SK-N-SH (cell line): Measurements from ENCODE around the gene PSMD3. TPM values are rescaled to one million over a fixed set of nuclear protein-coding genes. Genes with fewer than 3 reads are reported as not detected.

Source experiments
- CTCF ChIA-PET: fragments of 300-600, 350-600 bp; formaldehyde crosslinking; extraction: SDS; loops from one replicate; lab custom pipeline; 2021; lab: Yijun Ruan, JAX
- POLR2A ChIA-PET: fragments of 350-600 bp; sonication (Branson Sonifier 250); formaldehyde crosslinking; extraction: SDS; loops from one replicate; lab custom pipeline; 2020; ENCODE audit warnings: antibody characterized with exemption, inconsistent platforms; lab: Yijun Ruan, JAX
- DNase-seq: peaks from one replicate; pipeline ENCODE4 v3.0.0; 2012
- H2AFZ ChIP-seq: fragments of 200-600 bp; sonication (generic); 2 replicates; pipeline ENCODE4 v1.8.1; 2016; ENCODE audit warnings: antibody characterized with exemption, mild to moderate bottlenecking, low read depth
- H3F3A ChIP-seq: fragments of 200-600 bp; sonication (generic); replicated peaks from 2 replicates; pipeline ENCODE3; 2016; ENCODE audit warnings: antibody characterized with exemption, mild to moderate bottlenecking; ENCODE audit not compliant: insufficient read depth
- H3K27ac ChIP-seq, 2 experiments: fragments of 200-500 bp in 1 of 2; fragments of 200-600 bp in 1 of 2; sonication (Bioruptor generic) in 1 of 2; sonication (generic), shearing (Covaris generic) in 1 of 2; 2 replicates each; pipeline versions ENCODE4 v1.5.1 to v1.6.1; 2014 to 2016; ENCODE audit warnings: low read depth in 2 of 2, inconsistent platforms in 1 of 2, low read length in 1 of 2, mild to moderate bottlenecking in 1 of 2, mixed read lengths in 1 of 2
- H3K27me3 ChIP-seq: fragments of 200-600 bp; sonication (generic), shearing (Covaris generic); 2 replicates; pipeline ENCODE4 v1.6.1; 2016; ENCODE audit warnings: mixed run types; ENCODE audit not compliant: insufficient read depth
- H3K36me3 ChIP-seq, 2 experiments: fragments of 200-500 bp in 1 of 2; fragments of 200-600 bp in 1 of 2; sonication (Bioruptor generic) in 1 of 2; sonication (generic) in 1 of 2; replicated peaks in 1 of 2; 2 replicates each; pipeline versions ENCODE3 to v1.5.1; 2014 to 2016; ENCODE audit warnings: low read length in 1 of 2, mild to moderate bottlenecking in 1 of 2; ENCODE audit not compliant: insufficient read depth in 2 of 2, control insufficient read depth in 1 of 2
- H3K4me1 ChIP-seq, 2 experiments: fragments of 200-500 bp in 1 of 2; fragments of 200-600 bp in 1 of 2; sonication (Bioruptor generic) in 1 of 2; sonication (generic), shearing (Covaris generic) in 1 of 2; 2 replicates each; pipeline versions ENCODE4 v1.5.1 to v1.6.1; 2014 to 2016; ENCODE audit warnings: low read depth in 1 of 2, low read length in 1 of 2, mixed run types in 1 of 2; ENCODE audit not compliant: insufficient read depth in 2 of 2, control insufficient read depth in 1 of 2
- H3K4me2 ChIP-seq: fragments of 200-600 bp; sonication (generic), shearing (Covaris generic); 2 replicates; pipeline ENCODE4 v1.6.1; 2017; ENCODE audit warnings: mixed run types
- H3K4me3 ChIP-seq, 2 experiments: fragments of 200-500 bp in 1 of 2; fragments of 200-600 bp in 1 of 2; sonication (Bioruptor generic) in 1 of 2; sonication (generic), shearing (Covaris generic) in 1 of 2; 2 replicates each; pipeline versions ENCODE4 v1.5.1 to v1.8.1; 2014 to 2016; ENCODE audit warnings: low read depth in 2 of 2, inconsistent platforms in 1 of 2, low read length in 1 of 2, mild to moderate bottlenecking in 1 of 2, mixed read lengths in 1 of 2, moderate library complexity in 1 of 2
- H3K79me2 ChIP-seq: fragments of 200-600 bp; sonication (generic); 2 replicates; pipeline ENCODE4 v1.8.1; 2017; ENCODE audit warnings: mild to moderate bottlenecking; ENCODE audit not compliant: insufficient read depth
- H3K9ac ChIP-seq: fragments of 200-600 bp; sonication (generic); 2 replicates; pipeline ENCODE4 v1.6.1; 2017; ENCODE audit warnings: mixed run types
- H3K9me2 ChIP-seq: fragments of 200-600 bp; sonication (generic); 2 replicates; pipeline ENCODE4 v1.6.1; 2017; ENCODE audit warnings: mixed run types
- H3K9me3 ChIP-seq: fragments of 200-600 bp; sonication (generic); 2 replicates; pipeline ENCODE4 v1.6.1; 2017; ENCODE audit warnings: mixed run types, mild to moderate bottlenecking, moderate library complexity
- H4K20me1 ChIP-seq: fragments of 200-600 bp; sonication (generic); 2 replicates; pipeline ENCODE4 v1.6.1; 2017; ENCODE audit warnings: mild to moderate bottlenecking, mixed run types; ENCODE audit not compliant: insufficient read depth
- CHD2 ChIP-seq: fragments of 150-350 bp; IDR thresholded peaks from 2 replicates; pipeline ENCODE4 v1.6.1; 2018; ENCODE audit warnings: low read length; ENCODE audit not compliant: partially characterized antibody
- EP300 ChIP-seq, 2 experiments: IDR thresholded peaks; 2 replicates each; pipeline versions ENCODE4 v1.4.0 to v1.6.1; 2012; ENCODE audit warnings: borderline replicate concordance in 1 of 2, low read depth in 1 of 2, low read length in 1 of 2
- EZH2phosphoT487 ChIP-seq: fragments of 200-600 bp; sonication (generic); IDR thresholded peaks from 2 replicates; pipeline ENCODE4 v1.6.1; 2017; ENCODE audit warnings: low read depth, mixed run types, mild to moderate bottlenecking, antibody characterized with exemption, moderate library complexity, borderline replicate concordance
- FOSL2 ChIP-seq: IDR thresholded peaks from 2 replicates; pipeline ENCODE4 v1.4.0; 2012; ENCODE audit warnings: low read depth, mild to moderate bottlenecking, moderate library complexity, borderline replicate concordance
- FOXJ3 ChIP-seq: sonication (generic); formaldehyde crosslinking; IDR thresholded peaks from 2 replicates; pipeline ENCODE4 v1.5.1; 2020; ENCODE audit warnings: mild to moderate bottlenecking, missing genetic modification reagents
- GABPA ChIP-seq: IDR thresholded peaks from 2 replicates; pipeline ENCODE4 v1.4.0; 2012; ENCODE audit warnings: low read depth, mild to moderate bottlenecking
- IRF3 ChIP-seq: fragments of 150-350 bp; IDR thresholded peaks from 2 replicates; pipeline ENCODE4 v1.6.1; 2016; ENCODE audit warnings: mild to moderate bottlenecking, low read depth, low read length
- JUND ChIP-seq: IDR thresholded peaks from 2 replicates; pipeline ENCODE4 v1.4.0; 2012
- MAX ChIP-seq: IDR thresholded peaks from 2 replicates; pipeline ENCODE4 v1.4.0; 2012; ENCODE audit warnings: low read depth
- MXI1 ChIP-seq: IDR thresholded peaks from 2 replicates; pipeline ENCODE4 v1.6.1; 2012; ENCODE audit warnings: mild to moderate bottlenecking, low read depth, low read length, improper control_type of control experiment
- NRF1 ChIP-seq: IDR thresholded peaks from 2 replicates; pipeline ENCODE4 v1.6.1; 2012; ENCODE audit warnings: low read depth, mild to moderate bottlenecking, low read length
- POLR2AphosphoS5 ChIP-seq: IDR thresholded peaks from 2 replicates; pipeline ENCODE4 v1.6.1; 2012; ENCODE audit warnings: low read depth, low read length
- RAD21 ChIP-seq: IDR thresholded peaks from 2 replicates; pipeline ENCODE4 v1.6.1; 2012; ENCODE audit warnings: mild to moderate bottlenecking, low read length
- RFX5 ChIP-seq: IDR thresholded peaks from 2 replicates; pipeline ENCODE4 v1.6.1; 2012; ENCODE audit warnings: mild to moderate bottlenecking, improper control_type of control experiment, low read length
- RXRA ChIP-seq: IDR thresholded peaks from 2 replicates; pipeline ENCODE4 v1.4.0; 2012; ENCODE audit warnings: low read depth, mild to moderate bottlenecking, borderline replicate concordance
- TAF1 ChIP-seq: IDR thresholded peaks from 2 replicates; pipeline ENCODE4 v1.6.1; 2012; ENCODE audit warnings: low read depth, mild to moderate bottlenecking, low read length, moderate library complexity, borderline replicate concordance
- TCF12 ChIP-seq: IDR thresholded peaks from 2 replicates; pipeline ENCODE4 v1.4.0; 2012
- YY1 ChIP-seq: IDR thresholded peaks from 2 replicates; pipeline ENCODE4 v1.4.0; 2012; ENCODE audit warnings: low read depth, mild to moderate bottlenecking
- WGBS: methylation state at CpG from one replicate; pipeline ENCODE4 v1.1.6; 2017; ENCODE audit warnings: low lambda C conversion rate; 5-methylcytosine and 5-hydroxymethylcytosine counted together
- polyA plus RNA-seq, 3 experiments: library from polyadenylated mRNA; depleted of rRNA; stranded (reverse); fragments of >200 nt; gene quantifications; 2 replicates each; pipeline ENCODE4 v1.2.3, GENCODE V29; 2012
- TF ChIP-seq, protein P1 (sequence below): fragments of 150-350 bp; IDR thresholded peaks from 2 replicates; pipeline ENCODE4 v1.6.1; 2017; ENCODE audit warnings: antibody characterized with exemption, low read length, low read depth, borderline replicate concordance

Gene PSMD3
- polyA plus RNA-seq, 1 of the 3 experiments (the other 2 are of a cell fraction) = 104 TPM

- CTCF ChIA-PET = interaction anchor here (0.6 to 1.0 kb wide), 2 partner anchors 352 to 1567 kb away, joined by 3 read pairs; no protein-coding TSS in a partner anchor
- POLR2A ChIA-PET = no interaction called here
- Histone ChIP-seq H3K9me3 (no peaks in the 10 kb centered on the region), H3K36me3 (no peaks in the 10 kb centered on the region), H3K4me2 (peak overlapping the region; percentile 16; the same call in 1 of the 2 replicates), H3K27me3 (no peaks in the 10 kb centered on the region), H4K20me1 (no peaks in the 10 kb centered on the region), H3K79me2 (no peaks in the 10 kb centered on the region), H3K9ac (no peak overlapping the region), H3K4me3 (no peak overlapping the region), H3K27ac (no peak overlapping the region), H2AFZ (peak overlapping the region; percentile 74; the same call in 1 of the 2 replicates), H3F3A (peaks cover 11% of the 10 kb centered on the region), H3K9me2 (no peaks in the 10 kb centered on the region), H3K4me1 (peaks cover 0 to 6% of the 10 kb centered on the region in 2 experiments; a peak in 1 of 4 replicates)
- no peak for DNase-seq
- WGBS = 53% methylated on average over 2 of the region's 2 CpGs
- no peak for TF ChIP-seq CHD2
- TF ChIP-seq, protein P1, sequence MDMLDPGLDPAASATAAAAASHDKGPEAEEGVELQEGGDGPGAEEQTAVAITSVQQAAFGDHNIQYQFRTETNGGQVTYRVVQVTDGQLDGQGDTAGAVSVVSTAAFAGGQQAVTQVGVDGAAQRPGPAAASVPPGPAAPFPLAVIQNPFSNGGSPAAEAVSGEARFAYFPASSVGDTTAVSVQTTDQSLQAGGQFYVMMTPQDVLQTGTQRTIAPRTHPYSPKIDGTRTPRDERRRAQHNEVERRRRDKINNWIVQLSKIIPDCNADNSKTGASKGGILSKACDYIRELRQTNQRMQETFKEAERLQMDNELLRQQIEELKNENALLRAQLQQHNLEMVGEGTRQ = no peak
- no peak for TF ChIP-seq EZH2phosphoT487
- TF ChIP-seq RAD21 = no peak
- TF ChIP-seq MAX = no peak
- TF ChIP-seq YY1 = no peak
- no peak for TF ChIP-seq TCF12
- no peak for TF ChIP-seq POLR2AphosphoS5
- no peak for TF ChIP-seq EP300 (IDR thresholded peaks at IDR 0.05; ENCODE audit: borderline replicate concordance in 1 of 2, low read depth in 1 of 2, low read length in 1 of 2)
- no peak for TF ChIP-seq JUND
- TF ChIP-seq RXRA = no peak
- no peak for TF ChIP-seq NRF1
- TF ChIP-seq GABPA = no peak
- no peak for TF ChIP-seq FOXJ3 (CRISPR knock-in tag)
- no peak for TF ChIP-seq MXI1
- no peak for TF ChIP-seq FOSL2
- TF ChIP-seq IRF3 = no peak
- no peak for TF ChIP-seq RFX5
- TF ChIP-seq TAF1 = no peak
These were observed 7.1 kb upstream of the PSMD3 start for GRCh38 chr17:39973496-39973895.
